ENCODE measurements around the gene PPP2R3B. TPM values are rescaled to one million over a fixed set of nuclear protein-coding genes. Genes with fewer than 3 reads are reported as not detected.

The PPP2R3B gene
- total and polyA plus RNA-seq, 3 donors from 2014 or later = 28.3 to 108 (median 89.6) TPM

- intact Hi-C loops (cut with DNase I; ENCODE audit: low total_unique reads) = no loop called here
- Histone ChIP-seq H3K36me3 (ENCODE audit: low read depth, missing control alignments) (no peaks in the 10 kb centered on the region), H3K4me1 (peaks cover 6% of the 10 kb centered on the region), H3K4me3 (no peak overlapping the region), H3K9me3 (no peaks in the 10 kb centered on the region), H3K27ac (no peak overlapping the region), H3K27me3 (no peaks in the 10 kb centered on the region)
- WGBS, 2 donors = 60 to 70% methylated on average over 5 to 56 of the region's 63 CpGs
- no peak for DNase-seq
- TF ChIP-seq CTCF (IDR thresholded peaks at IDR 0.05) (no peak), POLR2A (IDR thresholded peaks at IDR 0.05) (no peak)
These were observed 41.4 kb downstream of the PPP2R3B start for GRCh38 chrX:345020-345925.

- peaks cover 6% of the 10 kb centered on the region for H3K4me1 ChIP-seq
- no peaks in the 10 kb centered on the region for H3K27me3 ChIP-seq
- no peak for DNase-seq
- no peaks in the 10 kb centered on the region for H3K9me3 ChIP-seq
- 80 to 83% methylated on average over 32 to 46 of the region's 47 CpGs for WGBS, 2 donors
- TF ChIP-seq POLR2A (IDR thresholded peaks at IDR 0.05) = no peak
- no peak for TF ChIP-seq CTCF (IDR thresholded peaks at IDR 0.05)
- H3K27ac ChIP-seq = no peak overlapping the region
- intact Hi-C loops (cut with DNase I; ENCODE audit: low total_unique reads) = no loop called here
- no peak overlapping the region for H3K4me3 ChIP-seq
- H3K36me3 ChIP-seq (ENCODE audit: low read depth, missing control alignments) = no peaks in the 10 kb centered on the region
These were observed 42.3 kb downstream of the PPP2R3B start for GRCh38 chrX:344371-344901.

GRCh38 chrX:341541-342101 lies 45.1 kb downstream of the PPP2R3B start:
- no peak for TF ChIP-seq CTCF (IDR thresholded peaks at IDR 0.05)
- TF ChIP-seq POLR2A (IDR thresholded peaks at IDR 0.05) = no peak
- intact Hi-C loops (cut with DNase I; ENCODE audit: low total_unique reads) = no loop called here
- DNase-seq = no peak
- Histone ChIP-seq H3K4me3 (no peak overlapping the region), H3K27ac (no peak overlapping the region), H3K4me1 (no peaks in the 10 kb centered on the region), H3K27me3 (no peaks in the 10 kb centered on the region), H3K36me3 (ENCODE audit: low read depth, missing control alignments) (no peaks in the 10 kb centered on the region), H3K9me3 (no peaks in the 10 kb centered on the region)
- WGBS, 2 donors = 61 to 85% methylated on average over 27 to 36 of the region's 36 CpGs

GRCh38 chrX:340641-341423 lies 45.9 kb downstream of the PPP2R3B start:
- Histone ChIP-seq H3K4me1 (no peaks in the 10 kb centered on the region), H3K4me3 (no peak overlapping the region), H3K27me3 (no peaks in the 10 kb centered on the region), H3K36me3 (ENCODE audit: low read depth, missing control alignments) (no peaks in the 10 kb centered on the region), H3K27ac (no peak overlapping the region), H3K9me3 (no peaks in the 10 kb centered on the region)
- intact Hi-C loops (cut with DNase I; ENCODE audit: low total_unique reads) = no loop called here
- DNase-seq = no peak
- 91 to 95% methylated on average over 22 to 39 of the region's 52 CpGs for WGBS, 2 donors
- TF ChIP-seq POLR2A (IDR thresholded peaks at IDR 0.05) (no peak), CTCF (IDR thresholded peaks at IDR 0.05) (no peak)

All from testis (tissue), 3 donors.